Panc1 (cell line): ENCODE data around the gene WFDC2. TPM values are rescaled to one million over a fixed set of nuclear protein-coding genes. Genes with fewer than 3 reads are reported as not detected.

Experiments used
- ATAC-seq: fragments of 200-7000 bp; cut with Tn5 transposase; 2 replicates; pipeline ENCODE4 v1.9.1; 2020; ENCODE audit warnings: mild to moderate bottlenecking, moderate library complexity
- BruUV-seq: library from RNA; stranded (reverse); fragments of 400-500 nt; replicated peaks from 2 replicates; lab custom pipeline; 2021; lab: Mats Ljungman, UMichigan
- CTCF ChIA-PET: fragments of 300-600 bp; sonication (Branson Sonifier 250); formaldehyde crosslinking; loops from one replicate; lab custom pipeline; 2022; ENCODE audit warnings: antibody characterized with exemption; lab: Charles Lee
- POLR2A ChIA-PET: fragments of 300-600 bp; sonication (Branson Sonifier 250); formaldehyde crosslinking; loops from one replicate; lab custom pipeline; 2022; ENCODE audit warnings: antibody characterized with exemption; lab: Charles Lee
- DNase-seq: peaks from one replicate; pipeline ENCODE4 v3.0.0-alpha.2; 2010; ENCODE audit warnings: low read depth, low spot score
- H3K27ac ChIP-seq: 2 replicates; pipeline ENCODE4 v1.5.1; 2011; ENCODE audit warnings: mild to moderate bottlenecking, low read length, inconsistent platforms
- H3K27me3 ChIP-seq: fragments of 200-500 bp; sonication (Bioruptor generic); 2 replicates; pipeline ENCODE4 v1.6.0; 2014; ENCODE audit warnings: low read length, inconsistent platforms; ENCODE audit not compliant: control insufficient read depth, insufficient read depth
- H3K36me3 ChIP-seq: fragments of 200-500 bp; sonication (Bioruptor generic); 2 replicates; pipeline ENCODE4 v1.5.1; 2014; ENCODE audit warnings: inconsistent platforms, mild to moderate bottlenecking, low read length, moderate library complexity; ENCODE audit not compliant: control insufficient read depth, insufficient read depth
- H3K4me1 ChIP-seq: 2 replicates; pipeline ENCODE4 v1.5.1; 2011; ENCODE audit warnings: inconsistent platforms, mild to moderate bottlenecking, low read length, moderate library complexity; ENCODE audit not compliant: control insufficient read depth, insufficient read depth
- H3K4me3 ChIP-seq, 2 experiments: 2 replicates each; pipeline ENCODE4 v1.5.1; 2011 to 2012; ENCODE audit warnings: low read depth in 2 of 2, low read length in 2 of 2, mild to moderate bottlenecking in 2 of 2, inconsistent platforms in 1 of 2, moderate library complexity in 1 of 2
- H3K9me3 ChIP-seq: fragments of 200-500 bp; sonication (Bioruptor generic); 2 replicates; pipeline ENCODE4 v1.5.1; 2014; ENCODE audit warnings: low read depth, mild to moderate bottlenecking, inconsistent platforms, low read length, moderate library complexity; ENCODE audit not compliant: control insufficient read depth, insufficient read depth
- POLR2AphosphoS5 ChIP-seq: IDR thresholded peaks from 2 replicates; pipeline ENCODE4 v1.6.1; 2012; ENCODE audit warnings: mild to moderate bottlenecking, low read depth, low read length, moderate library complexity
- SIN3A ChIP-seq: IDR thresholded peaks from 2 replicates; pipeline ENCODE4 v1.6.1; 2012; ENCODE audit warnings: low read depth, mild to moderate bottlenecking, low read length, moderate library complexity, borderline replicate concordance; ENCODE audit not compliant: insufficient read depth
- TCF7L2 ChIP-seq: IDR thresholded peaks from 2 replicates; pipeline ENCODE4 v1.6.1; 2011; ENCODE audit warnings: mild to moderate bottlenecking, low read depth, low read length, inconsistent platforms
- in situ Hi-C: cut with HindIII; loops from 2 replicates; pipeline ENCODE4 v1.10.0; 2016; ENCODE audit warnings: low sequenced_read_pairs, low pct_unique_long_range_greater_than_20kb
- intact Hi-C: fragments of 100-400 bp; cut with micrococcal nuclease; formaldehyde crosslinking; loops from one replicate; pipeline ENCODE4 v1.10.0; 2022; ENCODE audit not compliant: unreplicated experiment
- total RNA-seq: library from RNA; stranded (reverse); gene quantifications from one replicate; pipeline ENCODE4 v1.2.1, GENCODE V29; 2021; ENCODE audit not compliant: unreplicated experiment
- TF ChIP-seq, protein P1 (sequence below): fragments of 450-650 bp; IDR thresholded peaks from 2 replicates; pipeline ENCODE4 v1.5.1; 2017; ENCODE audit warnings: mild to moderate bottlenecking
- TF ChIP-seq, protein P2 (sequence below), 2 experiments: IDR thresholded peaks; 2 replicates each; pipeline ENCODE4 v1.6.1; 2011 to 2012; ENCODE audit warnings: low read depth in 2 of 2, control low read depth in 1 of 2, low read length in 1 of 2, mild to moderate bottlenecking in 1 of 2, moderate library complexity in 1 of 2; ENCODE audit not compliant: insufficient read depth in 1 of 2

The WFDC2 gene
- total RNA-seq, 1 experiment from 2014 or later, result 1.6 TPM

DNA sequence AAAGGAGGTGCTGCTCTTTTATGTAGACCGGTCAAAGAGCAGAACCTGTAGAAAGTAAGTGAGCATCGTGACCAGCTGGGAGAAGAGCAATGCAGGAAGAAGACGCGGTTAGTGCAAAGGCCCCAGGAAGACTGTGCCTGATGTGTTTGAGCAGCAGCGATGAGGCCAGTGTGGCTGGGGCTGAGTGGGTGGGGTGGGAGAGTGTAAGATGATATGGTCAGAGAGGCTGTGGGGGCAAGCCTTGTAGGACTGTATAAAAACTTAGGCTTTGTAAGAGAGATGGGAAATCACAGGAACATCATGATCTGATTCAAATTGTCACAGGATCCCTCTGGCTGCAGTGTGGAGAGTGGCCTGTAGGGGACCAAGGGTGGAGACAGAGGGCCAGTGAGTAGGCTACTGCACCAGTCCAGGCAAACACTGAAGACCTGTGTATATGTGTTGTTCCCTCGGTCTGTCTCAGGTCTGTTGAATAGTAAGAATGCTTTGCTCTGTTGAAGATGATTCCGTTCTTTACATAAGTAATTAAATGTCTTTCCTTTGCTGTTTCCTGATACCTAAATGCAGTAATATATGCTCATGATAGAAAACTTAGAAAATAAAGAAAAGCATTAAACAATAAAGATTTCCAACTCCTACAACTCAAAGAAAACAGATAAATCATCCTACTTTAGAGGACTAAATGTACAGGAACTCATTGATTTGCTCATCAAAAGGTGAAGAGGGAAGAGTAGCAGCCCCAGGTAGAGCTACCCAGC, 23.6 kb upstream of the WFDC2 start:
- no TSS peak for BruUV-seq
- POLR2A ChIA-PET, result interaction anchor here (0.5 kb wide), 1 partner anchor 66 kb away, joined by 6 read pairs; no protein-coding TSS in a partner anchor
- CTCF ChIA-PET, result interaction anchor here (0.5 to 0.8 kb wide), 4 partner anchors 18 to 212 kb away, joined by 3 to 11 read pairs (median 4); no protein-coding TSS in a partner anchor
- TF ChIP-seq, protein P1, sequence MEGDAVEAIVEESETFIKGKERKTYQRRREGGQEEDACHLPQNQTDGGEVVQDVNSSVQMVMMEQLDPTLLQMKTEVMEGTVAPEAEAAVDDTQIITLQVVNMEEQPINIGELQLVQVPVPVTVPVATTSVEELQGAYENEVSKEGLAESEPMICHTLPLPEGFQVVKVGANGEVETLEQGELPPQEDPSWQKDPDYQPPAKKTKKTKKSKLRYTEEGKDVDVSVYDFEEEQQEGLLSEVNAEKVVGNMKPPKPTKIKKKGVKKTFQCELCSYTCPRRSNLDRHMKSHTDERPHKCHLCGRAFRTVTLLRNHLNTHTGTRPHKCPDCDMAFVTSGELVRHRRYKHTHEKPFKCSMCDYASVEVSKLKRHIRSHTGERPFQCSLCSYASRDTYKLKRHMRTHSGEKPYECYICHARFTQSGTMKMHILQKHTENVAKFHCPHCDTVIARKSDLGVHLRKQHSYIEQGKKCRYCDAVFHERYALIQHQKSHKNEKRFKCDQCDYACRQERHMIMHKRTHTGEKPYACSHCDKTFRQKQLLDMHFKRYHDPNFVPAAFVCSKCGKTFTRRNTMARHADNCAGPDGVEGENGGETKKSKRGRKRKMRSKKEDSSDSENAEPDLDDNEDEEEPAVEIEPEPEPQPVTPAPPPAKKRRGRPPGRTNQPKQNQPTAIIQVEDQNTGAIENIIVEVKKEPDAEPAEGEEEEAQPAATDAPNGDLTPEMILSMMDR, result peak; percentile 86
- no peak for TF ChIP-seq TCF7L2
- TF ChIP-seq, protein P2, sequence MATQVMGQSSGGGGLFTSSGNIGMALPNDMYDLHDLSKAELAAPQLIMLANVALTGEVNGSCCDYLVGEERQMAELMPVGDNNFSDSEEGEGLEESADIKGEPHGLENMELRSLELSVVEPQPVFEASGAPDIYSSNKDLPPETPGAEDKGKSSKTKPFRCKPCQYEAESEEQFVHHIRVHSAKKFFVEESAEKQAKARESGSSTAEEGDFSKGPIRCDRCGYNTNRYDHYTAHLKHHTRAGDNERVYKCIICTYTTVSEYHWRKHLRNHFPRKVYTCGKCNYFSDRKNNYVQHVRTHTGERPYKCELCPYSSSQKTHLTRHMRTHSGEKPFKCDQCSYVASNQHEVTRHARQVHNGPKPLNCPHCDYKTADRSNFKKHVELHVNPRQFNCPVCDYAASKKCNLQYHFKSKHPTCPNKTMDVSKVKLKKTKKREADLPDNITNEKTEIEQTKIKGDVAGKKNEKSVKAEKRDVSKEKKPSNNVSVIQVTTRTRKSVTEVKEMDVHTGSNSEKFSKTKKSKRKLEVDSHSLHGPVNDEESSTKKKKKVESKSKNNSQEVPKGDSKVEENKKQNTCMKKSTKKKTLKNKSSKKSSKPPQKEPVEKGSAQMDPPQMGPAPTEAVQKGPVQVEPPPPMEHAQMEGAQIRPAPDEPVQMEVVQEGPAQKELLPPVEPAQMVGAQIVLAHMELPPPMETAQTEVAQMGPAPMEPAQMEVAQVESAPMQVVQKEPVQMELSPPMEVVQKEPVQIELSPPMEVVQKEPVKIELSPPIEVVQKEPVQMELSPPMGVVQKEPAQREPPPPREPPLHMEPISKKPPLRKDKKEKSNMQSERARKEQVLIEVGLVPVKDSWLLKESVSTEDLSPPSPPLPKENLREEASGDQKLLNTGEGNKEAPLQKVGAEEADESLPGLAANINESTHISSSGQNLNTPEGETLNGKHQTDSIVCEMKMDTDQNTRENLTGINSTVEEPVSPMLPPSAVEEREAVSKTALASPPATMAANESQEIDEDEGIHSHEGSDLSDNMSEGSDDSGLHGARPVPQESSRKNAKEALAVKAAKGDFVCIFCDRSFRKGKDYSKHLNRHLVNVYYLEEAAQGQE (IDR thresholded peaks at IDR 0.05; ENCODE audit: insufficient read depth in 1 of 2, low read depth in 2 of 2, low read length in 1 of 2), result no peak
- TF ChIP-seq POLR2AphosphoS5, result no peak
- Histone ChIP-seq H3K4me1 (no peaks in the 10 kb centered on the region), H3K36me3 (no peaks in the 10 kb centered on the region), H3K9me3 (no peaks in the 10 kb centered on the region), H3K27me3 (peaks cover 9% of the 10 kb centered on the region; the same call in 1 of the 2 replicates), H3K27ac (no peak overlapping the region), H3K4me3 (no peak overlapping the region)
- in situ Hi-C loops (no loop called here), intact Hi-C loops (no loop called here)
- ATAC-seq (peak; percentile 92), DNase-seq (peak; percentile 42)

DNA sequence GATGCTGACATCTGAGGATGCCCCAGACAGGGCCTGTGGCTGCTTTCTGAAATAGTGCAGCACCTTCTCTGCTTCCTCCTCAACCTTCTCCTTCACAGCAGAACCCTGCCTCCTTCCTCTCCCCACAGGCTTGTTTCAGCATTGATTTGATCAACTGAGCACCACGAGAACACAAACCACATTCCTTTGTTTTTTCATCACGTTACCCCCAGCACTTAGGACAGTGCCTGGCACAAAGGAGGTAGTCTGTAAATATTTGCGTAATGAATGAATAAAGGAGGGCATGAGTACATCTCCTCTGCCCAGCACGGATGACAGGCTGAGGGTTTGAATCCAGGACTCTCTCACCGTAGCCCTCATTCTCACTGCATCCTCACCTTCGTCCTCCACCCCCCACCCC, 21.3 kb upstream of the WFDC2 start:
- Histone ChIP-seq H3K36me3 (no peaks in the 10 kb centered on the region), H3K27me3 (peaks cover 9% of the 10 kb centered on the region; the same call in 1 of the 2 replicates), H3K9me3 (no peaks in the 10 kb centered on the region), H3K4me1 (no peaks in the 10 kb centered on the region), H3K4me3 (no peak overlapping the region), H3K27ac (no peak overlapping the region)
- no TSS peak for BruUV-seq
- intact Hi-C loops, result no loop called here
- ATAC-seq (no peak), DNase-seq (no peak)
- in situ Hi-C loops, result no loop called here
- CTCF ChIA-PET, result no interaction called here
- TF ChIP-seq, protein P1, result no peak
- TF ChIP-seq POLR2AphosphoS5, result no peak
- no peak for TF ChIP-seq TCF7L2
- TF ChIP-seq, protein P2 (IDR thresholded peaks at IDR 0.05; ENCODE audit: insufficient read depth in 1 of 2, low read depth in 2 of 2, low read length in 1 of 2), result no peak
- TF ChIP-seq SIN3A, result no peak
- POLR2A ChIA-PET, result interaction anchor here (0.7 kb wide), 1 partner anchor 13 kb away, joined by 9 read pairs; no protein-coding TSS in a partner anchor
